ENCODE results near the gene MEIS1. TPM values are rescaled to one million over a fixed set of nuclear protein-coding genes. Genes with fewer than 3 reads are reported as not detected.

Gene MEIS1
- total and polyA plus RNA-seq, 2 donors (not counting 3 experiments of a cell fraction or from before 2014, with no cell fraction given) = 10.0 to 26.5 TPM

GRCh38 chr2:66452214-66452613, 17.3 kb downstream of the MEIS1 start:
- no peaks in the 10 kb centered on the region for H3K9me3 ChIP-seq (replicated peaks; ENCODE audit: control insufficient read depth, insufficient read depth, low read length)
- DNase-seq (ENCODE audit: low read depth, low spot score) = no peak
- BruUV-seq (replicated peaks) = no TSS peak
- H3K9ac ChIP-seq (replicated peaks; ENCODE audit: extremely low read depth, insufficient read depth, low read length) = no peak overlapping the region
- POLR2A ChIA-PET = no interaction called here
- no peak for TF ChIP-seq JUN (IDR thresholded peaks at IDR 0.05; ENCODE audit: borderline replicate concordance, insufficient read depth, insufficient read length, low read depth)
- TF ChIP-seq EZH2 (IDR thresholded peaks at IDR 0.05; ENCODE audit: borderline replicate concordance, low read depth, low read length, severe bottlenecking) = no peak
- no peak for TF ChIP-seq GATA2 (IDR thresholded peaks at IDR 0.05; ENCODE audit: insufficient read depth, insufficient read length, low read depth, low read length)
- TF ChIP-seq POLR2AphosphoS5 (IDR thresholded peaks at IDR 0.05; ENCODE audit: insufficient read depth, low read depth, low read length) = no peak
- TF ChIP-seq CTCF (IDR thresholded peaks at IDR 0.05; ENCODE audit: extremely low read depth in 1 of 2, insufficient read depth in 1 of 2, low read depth in 1 of 2, low read length in 2 of 2) = no peak
- no peak for TF ChIP-seq MAX (IDR thresholded peaks at IDR 0.05; ENCODE audit: insufficient read depth, insufficient read length)
- TF ChIP-seq MYC (IDR thresholded peaks at IDR 0.05; ENCODE audit: low read depth, low read length) = no peak
- no peak for TF ChIP-seq FOS (IDR thresholded peaks at IDR 0.05; ENCODE audit: borderline replicate concordance, insufficient read depth, low read length)
- intact Hi-C loops (cut with micrococcal nuclease) = no loop called here
- FAIRE-seq = no peak
- H3K4me2 ChIP-seq (ENCODE audit: insufficient read depth, low read length) = no peak overlapping the region
- no peaks in the 10 kb centered on the region for H3K79me2 ChIP-seq (ENCODE audit: control insufficient read depth, insufficient read depth, low read length)
- CTCF ChIA-PET = interaction anchor here (1.0 to 2.9 kb wide), 3 partner anchors 11 to 58 kb away, joined by 3 to 8 read pairs (median 6); no protein-coding TSS in a partner anchor
- H3K27me3 ChIP-seq (ENCODE audit: control insufficient read depth in 2 of 2, insufficient read depth in 2 of 2, low read length in 2 of 2) = no peaks in the 10 kb centered on the region
- no peaks in the 10 kb centered on the region for H4K20me1 ChIP-seq (replicated peaks; ENCODE audit: control insufficient read depth, extremely low read depth, insufficient read depth, low read length)
- no peaks in the 10 kb centered on the region for H3K9me1 ChIP-seq (replicated peaks; ENCODE audit: control insufficient read depth, extremely low read depth, insufficient read depth, low read length)
- no peak overlapping the region for H3K27ac ChIP-seq (ENCODE audit: insufficient read depth, low read depth, low read length)
- H3K36me3 ChIP-seq (ENCODE audit: control insufficient read depth in 2 of 2, extremely low read depth in 1 of 2, insufficient read depth in 2 of 2, low read length in 2 of 2) = no peaks in the 10 kb centered on the region
- no peak overlapping the region for H2AFZ ChIP-seq (ENCODE audit: low read depth, low read length)
- dilution Hi-C loops (cut with MboI; ENCODE audit: extremely low pct_ligation_motif_present, low sequenced_read_pairs) = no loop called here
- H3K4me1 ChIP-seq (ENCODE audit: control insufficient read depth, extremely low read depth, insufficient read depth, low read length) = no peaks in the 10 kb centered on the region
- no peak overlapping the region for H3K4me3 ChIP-seq (replicated peaks in 1 of 3; ENCODE audit: insufficient read depth in 1 of 3, low read depth in 1 of 3, low read length in 3 of 3)

Data from endothelial cell of umbilical vein (primary cell).